ENCODE measurements around the gene MSANTD1. TPM values are rescaled to one million over a fixed set of nuclear protein-coding genes. Genes with fewer than 3 reads are reported as not detected.

The MSANTD1 gene
- total RNA-seq (2014; rRNA removed; shearing (Covaris generic)) = 0.23 and 0.42 TPM in 2 replicates

GRCh38 chr4:3248811-3249661, at the start of gene MSANTD1:
Gene MSANTD1 (plus strand): TSS chr4:3249159. CDS start chr4:3249223, 64 bp downstream.
- no peak for DNase-seq (ENCODE audit: low read depth)

- no peak for DNase-seq (ENCODE audit: low read depth)
Observed at GRCh38 chr4:3199653-3200422, 49.1 kb upstream of the MSANTD1 start.

- no peak for DNase-seq (ENCODE audit: low read depth)
Observed at GRCh38 chr4:3200423-3201090, 48.4 kb upstream of the MSANTD1 start.

GRCh38 chr4:3201718-3202702, 46.9 kb upstream of the MSANTD1 start:
- DNase-seq (ENCODE audit: low read depth) = peak; percentile 10

- no peak for DNase-seq (ENCODE audit: low read depth)
Observed at GRCh38 chr4:3202836-3203820, 45.8 kb upstream of the MSANTD1 start.

- DNase-seq (ENCODE audit: low read depth) = no peak
Observed at GRCh38 chr4:3203971-3204431, 45.0 kb upstream of the MSANTD1 start.

GRCh38 chr4:3205995-3206394, 43.0 kb upstream of the MSANTD1 start:
- no peak for DNase-seq (ENCODE audit: low read depth)

- no peak for DNase-seq (ENCODE audit: low read depth)
Observed at GRCh38 chr4:3206439-3207100, 42.4 kb upstream of the MSANTD1 start.

GRCh38 chr4:3207531-3208037, 41.4 kb upstream of the MSANTD1 start:
- DNase-seq (ENCODE audit: low read depth) = no peak

- no peak for DNase-seq (ENCODE audit: low read depth)
Observed at GRCh38 chr4:3208826-3209225, 40.1 kb upstream of the MSANTD1 start.

GRCh38 chr4:3209551-3210325, 39.2 kb upstream of the MSANTD1 start:
- DNase-seq (ENCODE audit: low read depth) = no peak

- no peak for DNase-seq (ENCODE audit: low read depth)
Observed at GRCh38 chr4:3210467-3210866, 38.5 kb upstream of the MSANTD1 start.

- no peak for DNase-seq (ENCODE audit: low read depth)
Observed at GRCh38 chr4:3211866-3212265, 37.1 kb upstream of the MSANTD1 start.

GRCh38 chr4:3212391-3213105, 36.4 kb upstream of the MSANTD1 start:
- no peak for DNase-seq (ENCODE audit: low read depth)

GRCh38 chr4:3213106-3213425, 35.9 kb upstream of the MSANTD1 start:
- DNase-seq (ENCODE audit: low read depth) = no peak

GRCh38 chr4:3213661-3214250, 35.2 kb upstream of the MSANTD1 start:
- no peak for DNase-seq (ENCODE audit: low read depth)

- no peak for DNase-seq (ENCODE audit: low read depth)
Observed at GRCh38 chr4:3215256-3215655, 33.7 kb upstream of the MSANTD1 start.

Measured in Daoy (cell line).